HG02642 (cell line): ENCODE measurements around the gene PRRT2.
A peak's percentile ranks its signal among the peaks of the same experiment; 100 is the strongest.

Experiments used
- ATAC-seq: cut with Tn5 transposase; IDR thresholded peaks from one replicate; pipeline ENCODE4 v1.9.1; 2021; ENCODE audit warnings: mild to moderate bottlenecking; ENCODE audit not compliant: unreplicated experiment, poor library complexity

Gene PRRT2

DNA sequence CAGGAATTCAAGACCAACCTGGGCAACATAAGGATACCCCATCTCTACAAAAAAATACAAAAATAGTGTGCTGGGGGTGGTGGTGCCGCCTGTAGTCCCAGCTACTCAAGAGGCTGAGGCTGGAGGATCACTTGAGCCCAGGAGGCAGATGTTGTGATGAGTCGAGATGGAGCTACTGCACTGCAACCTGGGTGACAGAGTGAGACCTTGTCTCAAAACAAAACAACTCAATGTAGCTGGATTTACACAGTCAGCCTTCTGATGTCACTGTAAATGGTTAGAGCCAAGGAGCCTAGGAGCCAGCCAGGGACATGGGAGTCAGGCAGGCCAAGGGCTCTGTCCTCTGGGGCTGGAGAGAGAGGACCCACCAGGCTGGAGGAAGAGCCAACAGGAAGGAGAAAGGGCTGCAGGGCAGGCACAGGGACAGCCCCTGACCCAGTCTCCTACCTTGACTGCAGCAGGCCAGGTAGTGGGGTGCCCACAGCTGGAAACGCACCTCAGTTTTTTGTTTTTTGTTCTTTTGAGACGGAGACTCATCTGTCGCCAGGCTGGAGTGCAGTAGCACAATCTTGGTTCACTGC is 42.6 kb downstream of the PRRT2 start:
- no peak for ATAC-seq

DNA sequence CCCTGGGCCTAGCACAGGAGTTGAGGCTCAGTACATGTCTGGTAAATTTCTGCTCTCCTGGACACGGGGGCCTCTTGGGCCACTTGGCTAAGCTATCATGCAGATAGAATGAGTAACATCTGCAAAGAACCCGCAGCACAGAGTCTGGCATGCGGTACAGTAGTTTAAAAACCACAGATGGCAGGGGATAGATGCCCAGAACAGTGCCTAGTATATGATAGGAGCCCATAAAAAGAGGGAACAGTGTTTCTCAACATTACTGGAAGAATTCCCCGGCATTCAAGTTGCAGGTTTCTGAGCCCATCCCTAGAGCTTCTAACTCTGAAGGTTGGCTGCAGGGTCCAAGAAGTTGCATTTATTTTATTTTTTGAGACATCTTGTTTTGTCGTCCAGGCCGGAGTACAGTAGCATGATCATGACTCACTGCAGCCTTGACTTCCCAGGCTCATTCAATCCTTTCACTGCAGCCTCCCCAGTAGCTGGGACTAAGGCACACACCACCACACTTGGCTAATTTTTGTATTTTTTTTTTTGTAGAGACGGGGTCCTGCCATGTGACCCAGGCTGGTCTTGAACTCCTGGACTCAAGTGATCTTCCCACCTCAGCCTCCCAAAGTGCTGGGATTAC is 45.3 kb downstream of the PRRT2 start:
- ATAC-seq: no peak

DNA sequence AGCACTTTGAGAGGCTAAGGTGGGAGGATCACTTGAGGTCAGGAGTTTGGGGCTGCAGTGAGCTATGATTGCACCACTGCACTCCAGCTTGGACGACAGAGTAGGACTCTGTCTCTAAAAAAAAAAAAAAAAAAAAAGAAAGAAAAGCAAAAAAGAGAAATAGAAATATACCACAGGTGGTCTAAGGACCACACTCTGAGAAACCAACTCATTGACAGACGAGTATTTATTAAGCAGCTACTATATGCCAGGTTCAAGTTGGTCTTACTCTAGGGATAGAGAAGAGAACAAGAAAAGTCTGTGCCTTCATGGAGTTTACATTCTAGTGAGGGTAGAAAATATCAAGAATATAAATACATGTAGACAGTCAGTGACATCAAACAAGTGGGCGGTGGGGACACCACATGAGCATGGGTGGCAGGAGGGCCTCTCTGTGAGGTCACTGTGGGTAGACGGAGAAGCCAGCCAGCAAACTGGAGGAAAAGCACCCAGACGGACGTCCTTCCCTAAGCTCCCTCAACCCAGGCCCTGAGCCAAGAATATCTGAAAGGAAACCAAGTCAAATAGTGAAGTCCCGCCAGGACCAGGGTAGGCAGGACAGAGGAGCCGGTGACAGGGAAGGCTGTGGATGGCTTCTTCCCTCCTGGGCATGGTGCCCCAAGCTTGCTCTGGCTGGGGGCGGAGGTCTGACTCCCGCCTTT is 46.3 kb downstream of the PRRT2 start:
- ATAC-seq: no peak

GRCh38 chr16:29858974-29859373 is 47.0 kb downstream of the PRRT2 start:
- no peak for ATAC-seq

- ATAC-seq: no peak
These were observed 48.2 kb downstream of the PRRT2 start for GRCh38 chr16:29860218-29860617.

DNA sequence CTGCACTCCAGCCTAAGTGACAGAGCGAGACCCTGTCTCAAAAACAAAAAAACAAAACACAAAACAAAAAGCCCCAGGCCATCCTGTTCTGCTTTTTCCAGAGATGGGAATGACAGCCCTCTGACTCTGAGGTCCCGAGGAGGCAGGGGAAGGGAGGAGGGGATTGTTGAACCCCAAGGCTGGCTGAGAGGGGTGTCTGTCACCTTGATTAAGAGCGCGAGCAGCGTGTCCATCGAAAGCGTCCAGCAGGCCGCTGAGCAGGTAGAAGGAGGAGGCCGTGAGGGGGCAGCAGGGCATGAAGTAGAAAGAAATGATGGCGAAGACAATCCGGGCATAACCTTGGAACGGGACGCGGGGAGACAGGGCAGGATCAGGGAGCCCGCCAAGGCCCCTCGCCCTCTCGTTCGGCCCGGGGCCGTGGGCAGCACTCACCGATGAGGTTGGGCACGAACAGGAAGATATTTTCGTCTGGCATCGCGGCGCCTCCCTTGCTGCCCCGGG is 50.4 kb downstream of the PRRT2 start:
- ATAC-seq: no peak

DNA sequence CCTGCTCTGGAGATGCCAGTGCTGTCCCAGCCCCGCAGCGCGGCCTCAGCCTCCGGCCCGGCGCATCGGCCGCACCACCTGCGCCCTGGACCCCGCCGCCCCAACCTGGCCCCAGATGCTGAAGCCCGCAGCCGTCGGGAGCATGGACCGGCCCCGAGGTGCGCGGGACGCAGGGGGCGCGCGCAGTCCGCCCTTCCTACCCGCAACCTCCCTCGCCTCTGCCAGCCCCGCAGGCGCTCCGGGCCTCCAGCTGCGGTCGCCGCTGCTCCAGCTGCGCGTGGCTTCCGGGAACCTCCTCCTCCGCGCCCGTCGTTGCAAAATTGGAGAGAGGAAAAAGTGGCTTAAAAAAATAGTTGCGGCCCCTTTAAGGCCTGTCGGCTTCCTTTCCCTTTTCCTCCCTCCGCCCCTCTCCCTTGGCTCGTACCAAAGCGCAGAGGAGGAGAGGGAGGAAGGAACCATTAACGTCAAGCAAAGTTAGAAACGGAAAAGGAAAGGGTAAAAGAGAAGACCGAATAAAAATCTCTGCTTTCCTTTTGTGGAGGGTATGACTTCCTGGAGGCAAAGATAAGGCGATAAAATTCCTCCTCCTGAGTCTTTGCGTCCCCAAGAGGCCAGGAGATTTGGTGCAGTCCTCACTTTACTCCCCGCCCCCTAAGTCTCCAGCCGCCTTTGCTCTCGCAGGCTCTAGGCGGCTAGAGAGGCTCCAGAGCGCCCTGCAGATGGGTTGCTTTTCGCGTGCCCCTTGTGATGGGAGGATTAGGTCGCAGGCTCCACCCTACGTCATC is 51.1 kb downstream of the PRRT2 start, which contains the start of gene CDIPT:
CDIPT (minus strand) TSS at position 343 of the 785 bp plus-strand sequence. CDS start 369 bp downstream, outside the sequence.
- peak; percentile 92 for ATAC-seq

- no peak for ATAC-seq
These were observed 51.6 kb downstream of the PRRT2 start for GRCh38 chr16:29863669-29863984.

DNA sequence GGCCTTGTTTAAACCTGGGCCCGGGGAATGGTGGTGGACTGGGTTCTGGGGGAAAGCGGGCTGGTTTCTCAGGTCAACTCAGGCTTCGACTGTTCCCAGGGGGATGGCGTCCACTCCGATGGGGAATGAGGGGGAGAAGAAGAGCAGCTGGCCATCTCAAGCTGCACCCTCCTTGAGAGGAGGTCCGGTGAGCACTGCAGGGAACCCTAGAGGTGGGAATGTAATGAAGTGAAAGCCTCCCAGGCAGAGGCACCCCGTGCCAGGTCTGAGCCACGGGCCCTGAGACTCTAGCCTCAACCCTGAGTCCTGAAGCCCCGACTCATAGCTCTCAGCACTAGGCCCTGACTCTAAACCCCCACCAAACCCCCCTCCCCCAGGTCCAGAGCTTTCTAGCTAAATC is 52.2 kb downstream of the PRRT2 start:
- ATAC-seq: no peak
